Uterus (tissue), 2 donors: ENCODE data around the gene CMTM3.

Experiments used
- POLR2A ChIP-seq, 2 donors: fragments of 450-650 bp; IDR thresholded peaks; one replicate each; pipeline ENCODE4 v1.6.1; 2016; ENCODE audit warnings: antibody characterized with exemption in 2 of 2, mild to moderate bottlenecking in 1 of 2, moderate library complexity in 1 of 2
- TF ChIP-seq, protein P1 (sequence below), 4 experiments: fragments of 200-600 bp in 2 of 4; fragments of 450-650 bp in 2 of 4; sonication (generic) in 2 of 4; IDR thresholded peaks; one replicate each; pipeline ENCODE4 v1.5.1; 2016 to 2019; ENCODE audit warnings: antibody characterized with exemption in 4 of 4, mild to moderate bottlenecking in 2 of 4, moderate library complexity in 1 of 4

- TF ChIP-seq, protein P1, sequence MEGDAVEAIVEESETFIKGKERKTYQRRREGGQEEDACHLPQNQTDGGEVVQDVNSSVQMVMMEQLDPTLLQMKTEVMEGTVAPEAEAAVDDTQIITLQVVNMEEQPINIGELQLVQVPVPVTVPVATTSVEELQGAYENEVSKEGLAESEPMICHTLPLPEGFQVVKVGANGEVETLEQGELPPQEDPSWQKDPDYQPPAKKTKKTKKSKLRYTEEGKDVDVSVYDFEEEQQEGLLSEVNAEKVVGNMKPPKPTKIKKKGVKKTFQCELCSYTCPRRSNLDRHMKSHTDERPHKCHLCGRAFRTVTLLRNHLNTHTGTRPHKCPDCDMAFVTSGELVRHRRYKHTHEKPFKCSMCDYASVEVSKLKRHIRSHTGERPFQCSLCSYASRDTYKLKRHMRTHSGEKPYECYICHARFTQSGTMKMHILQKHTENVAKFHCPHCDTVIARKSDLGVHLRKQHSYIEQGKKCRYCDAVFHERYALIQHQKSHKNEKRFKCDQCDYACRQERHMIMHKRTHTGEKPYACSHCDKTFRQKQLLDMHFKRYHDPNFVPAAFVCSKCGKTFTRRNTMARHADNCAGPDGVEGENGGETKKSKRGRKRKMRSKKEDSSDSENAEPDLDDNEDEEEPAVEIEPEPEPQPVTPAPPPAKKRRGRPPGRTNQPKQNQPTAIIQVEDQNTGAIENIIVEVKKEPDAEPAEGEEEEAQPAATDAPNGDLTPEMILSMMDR (IDR thresholded peaks at IDR 0.05), result no peak
- no peak for TF ChIP-seq POLR2A (IDR thresholded peaks at IDR 0.05)
These were observed 14.3 kb downstream of the CMTM3 start for GRCh38 chr16:66618588-66619375.
